ENCODE measurements around the gene MRAS.

- TF ChIP-seq CTCF (IDR thresholded peaks at IDR 0.05; ENCODE audit: insufficient read depth, low read depth, low read length) (no peak), EZH2 (IDR thresholded peaks at IDR 0.05; ENCODE audit: insufficient read depth, low read length) (no peak)
Measured at GRCh38 chr3:138394156-138394555, 45.8 kb downstream of the MRAS start.
